GM19099 (cell line): ENCODE measurements around the gene GMDS.

Source experiments
- POLR2A ChIP-seq: IDR thresholded peaks from 3 replicates; pipeline ENCODE4 v1.6.1; 2011; ENCODE audit warnings: low read depth; ENCODE audit not compliant: insufficient read length; ENCODE audit errors: extremely low read depth

GMDS gene

GRCh38 chr6:1832358-1832757 lies 413.0 kb downstream of the GMDS start:
- no peak for TF ChIP-seq POLR2A

DNA sequence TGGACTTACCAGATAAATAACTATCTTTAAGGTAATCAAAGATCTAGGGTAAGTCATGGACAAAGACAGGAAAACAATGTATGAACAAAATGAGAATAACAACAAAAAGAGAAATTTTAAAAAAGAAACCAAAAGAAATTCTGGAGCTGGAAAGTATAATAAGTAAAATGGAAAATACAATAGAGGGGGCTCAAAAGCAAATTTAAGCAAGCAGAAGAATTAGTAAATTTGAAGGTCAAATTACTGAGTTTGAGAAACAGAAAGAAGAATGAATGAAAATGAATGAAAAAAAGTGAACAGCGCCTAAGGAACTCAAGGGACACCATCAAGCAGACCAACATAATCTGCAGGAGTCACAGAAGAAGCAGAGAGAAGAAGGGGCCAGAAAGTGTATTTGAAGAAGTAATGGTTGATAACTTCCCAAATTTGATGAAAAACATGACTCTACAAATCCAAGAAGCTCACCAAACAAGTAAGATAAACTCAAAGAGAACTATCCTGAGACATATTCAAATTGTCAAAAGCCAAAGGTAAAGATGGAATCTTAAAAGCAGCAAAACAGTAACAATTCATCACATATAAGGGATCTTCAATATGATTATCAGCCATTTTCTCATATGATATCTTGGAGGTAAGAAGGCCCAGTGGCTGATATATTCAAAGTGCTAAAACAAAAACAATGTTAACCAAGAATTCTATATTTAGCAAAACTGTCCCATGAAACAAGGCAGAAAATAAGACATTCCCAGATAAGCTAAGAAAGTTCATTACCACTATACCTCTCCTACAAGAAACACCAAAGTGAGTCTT lies 417.2 kb downstream of the GMDS start:
- no peak for TF ChIP-seq POLR2A

GRCh38 chr6:1825926-1826325 lies 419.5 kb downstream of the GMDS start:
- no peak for TF ChIP-seq POLR2A

GRCh38 chr6:1825277-1825676 lies 420.1 kb downstream of the GMDS start:
- TF ChIP-seq POLR2A: no peak

GRCh38 chr6:1821513-1822183 lies 423.8 kb downstream of the GMDS start:
- no peak for TF ChIP-seq POLR2A

- no peak for TF ChIP-seq POLR2A
These were observed 424.3 kb downstream of the GMDS start for GRCh38 chr6:1821164-1821512.

DNA sequence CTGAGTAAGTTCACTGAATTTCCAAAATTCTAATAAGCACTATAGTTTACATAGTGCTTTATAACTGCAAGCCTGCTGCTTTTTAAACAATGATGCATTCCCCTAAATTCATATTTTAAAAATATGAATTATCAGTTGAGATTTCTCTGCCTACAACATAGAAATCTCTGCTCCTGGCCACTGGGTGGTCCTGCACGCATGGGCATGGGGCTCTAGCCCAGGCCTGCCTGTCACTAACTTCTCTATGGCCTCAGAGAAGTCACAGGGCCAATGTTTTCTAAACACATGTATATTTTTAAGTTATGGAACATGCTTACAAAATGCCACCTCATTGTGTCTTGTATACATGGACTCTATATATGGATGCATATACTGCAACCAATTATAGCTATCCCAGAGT lies 424.7 kb downstream of the GMDS start:
- TF ChIP-seq POLR2A: no peak

DNA sequence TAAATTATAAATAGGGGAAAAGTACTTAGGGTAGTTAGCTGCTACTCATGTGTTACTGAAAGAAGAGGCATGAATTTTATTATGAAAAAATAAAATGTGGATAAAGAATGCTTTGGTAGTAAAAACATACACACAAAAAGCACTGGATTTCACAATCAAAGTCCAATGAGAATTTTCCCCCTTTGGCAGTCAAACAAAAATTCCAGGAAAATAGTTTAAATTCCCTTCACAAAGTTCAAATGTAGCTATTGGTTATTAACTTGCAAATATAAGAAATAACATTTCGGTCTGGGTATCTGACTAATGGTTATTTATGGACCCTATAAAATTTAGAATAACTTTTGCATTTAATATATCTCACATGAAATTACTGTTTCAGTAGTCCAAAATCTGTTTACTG lies 425.2 kb downstream of the GMDS start:
- TF ChIP-seq POLR2A: no peak

DNA sequence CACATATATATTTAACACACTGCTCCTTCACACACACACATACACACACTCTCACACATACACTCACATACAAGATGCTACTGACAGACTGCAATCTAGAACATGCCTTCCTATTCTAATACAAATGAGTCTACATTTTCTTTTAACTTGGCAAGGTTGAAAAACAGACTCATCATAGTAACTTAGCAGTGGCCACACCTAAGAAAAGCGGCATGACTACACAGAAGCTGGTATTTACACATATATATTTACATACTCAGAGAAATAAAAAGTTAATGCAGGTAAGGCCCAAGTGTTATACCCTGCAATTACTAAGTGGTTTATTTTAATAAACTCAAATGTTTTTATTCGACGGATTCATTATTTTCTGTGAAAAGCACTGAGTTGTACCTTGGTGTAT lies 426.4 kb downstream of the GMDS start:
- TF ChIP-seq POLR2A: no peak

- no peak for TF ChIP-seq POLR2A
These were observed 428.2 kb downstream of the GMDS start for GRCh38 chr6:1817033-1817761.

- TF ChIP-seq POLR2A: no peak
These were observed 429.5 kb downstream of the GMDS start for GRCh38 chr6:1815827-1816452.

GRCh38 chr6:1814279-1814678 lies 431.1 kb downstream of the GMDS start:
- no peak for TF ChIP-seq POLR2A

GRCh38 chr6:1812487-1812886 lies 432.9 kb downstream of the GMDS start:
- TF ChIP-seq POLR2A: no peak

DNA sequence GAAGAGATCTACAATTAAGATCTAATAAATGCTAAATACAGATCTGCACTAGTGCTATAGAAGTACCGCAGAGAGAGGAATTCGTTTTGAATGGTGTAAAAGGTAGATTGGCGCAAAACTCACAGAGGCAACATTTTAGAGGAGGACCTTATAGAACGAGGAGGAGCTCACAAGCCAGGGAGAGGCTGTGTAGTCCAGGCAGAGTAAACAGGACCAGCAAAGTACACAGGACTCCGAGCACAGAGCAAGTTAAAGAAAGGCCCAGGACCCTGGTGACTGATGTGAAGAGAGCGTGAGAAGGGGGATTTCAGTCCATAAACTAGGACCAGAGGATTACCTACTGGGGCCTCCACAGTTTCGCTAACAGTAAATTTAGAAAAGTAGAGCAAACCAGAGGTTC lies 433.4 kb downstream of the GMDS start:
- no peak for TF ChIP-seq POLR2A

DNA sequence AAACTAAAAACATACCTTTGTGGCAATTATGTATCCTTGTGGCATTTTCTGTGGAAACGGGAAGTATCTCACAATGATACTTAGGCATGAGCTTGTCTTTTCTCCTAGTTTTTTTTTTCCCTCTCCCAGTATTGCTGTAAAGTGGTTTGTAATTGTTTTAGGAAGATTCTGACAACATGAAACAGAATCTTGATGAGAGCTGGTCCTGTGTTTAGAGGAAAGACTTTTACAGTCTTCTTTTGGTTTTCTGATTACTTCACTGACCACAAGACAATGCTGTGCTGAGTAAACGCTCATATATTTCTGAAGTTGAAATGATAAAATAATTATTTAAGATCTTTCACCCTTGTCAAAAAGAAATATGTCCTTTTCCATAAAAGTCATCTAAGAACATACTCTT lies 434.5 kb downstream of the GMDS start:
- TF ChIP-seq POLR2A: no peak
